Measurements from ENCODE around the gene SYK.

The SYK gene

DNA sequence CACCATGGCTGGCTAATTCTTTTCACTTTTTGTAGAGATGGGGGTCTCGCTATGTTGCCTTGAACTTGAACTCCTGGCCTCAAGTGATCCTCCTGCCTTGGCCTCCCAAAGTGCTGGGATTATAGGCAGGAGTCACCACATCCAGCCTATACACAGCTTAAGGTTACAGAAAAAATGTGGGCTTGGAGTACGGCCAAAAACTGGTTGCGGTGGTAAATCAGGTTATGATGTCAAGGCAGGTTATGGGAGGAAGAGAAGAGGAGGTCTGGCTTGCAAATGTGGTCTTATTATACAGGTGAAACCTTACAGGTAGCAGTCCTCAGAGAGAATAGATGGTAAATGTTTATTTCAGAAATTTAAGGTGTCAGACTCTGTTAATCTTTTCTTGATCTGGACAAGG is 30.7 kb upstream of the SYK start:
- TF ChIP-seq, protein P1, sequence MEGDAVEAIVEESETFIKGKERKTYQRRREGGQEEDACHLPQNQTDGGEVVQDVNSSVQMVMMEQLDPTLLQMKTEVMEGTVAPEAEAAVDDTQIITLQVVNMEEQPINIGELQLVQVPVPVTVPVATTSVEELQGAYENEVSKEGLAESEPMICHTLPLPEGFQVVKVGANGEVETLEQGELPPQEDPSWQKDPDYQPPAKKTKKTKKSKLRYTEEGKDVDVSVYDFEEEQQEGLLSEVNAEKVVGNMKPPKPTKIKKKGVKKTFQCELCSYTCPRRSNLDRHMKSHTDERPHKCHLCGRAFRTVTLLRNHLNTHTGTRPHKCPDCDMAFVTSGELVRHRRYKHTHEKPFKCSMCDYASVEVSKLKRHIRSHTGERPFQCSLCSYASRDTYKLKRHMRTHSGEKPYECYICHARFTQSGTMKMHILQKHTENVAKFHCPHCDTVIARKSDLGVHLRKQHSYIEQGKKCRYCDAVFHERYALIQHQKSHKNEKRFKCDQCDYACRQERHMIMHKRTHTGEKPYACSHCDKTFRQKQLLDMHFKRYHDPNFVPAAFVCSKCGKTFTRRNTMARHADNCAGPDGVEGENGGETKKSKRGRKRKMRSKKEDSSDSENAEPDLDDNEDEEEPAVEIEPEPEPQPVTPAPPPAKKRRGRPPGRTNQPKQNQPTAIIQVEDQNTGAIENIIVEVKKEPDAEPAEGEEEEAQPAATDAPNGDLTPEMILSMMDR (IDR thresholded peaks at IDR 0.05; ENCODE audit: low read depth, low read length), result no peak
- DNase-seq (ENCODE audit: low read depth, low spot score), result no peak
- in situ Hi-C loops (cut with HindIII; ENCODE audit: low sequenced_read_pairs), result no loop called here
- no peak overlapping the region for H3K4me3 ChIP-seq (ENCODE audit: low read depth, low read length)

GRCh38 chr9:90772386-90772785 is 29.2 kb upstream of the SYK start:
- TF ChIP-seq, protein P1 (IDR thresholded peaks at IDR 0.05; ENCODE audit: low read depth, low read length), result no peak
- in situ Hi-C loops (cut with HindIII; ENCODE audit: low sequenced_read_pairs), result no loop called here
- H3K4me3 ChIP-seq (ENCODE audit: low read depth, low read length), result no peak overlapping the region
- no peak for DNase-seq (ENCODE audit: low read depth, low spot score)

- DNase-seq (ENCODE audit: low read depth, low spot score), result no peak
- no peak overlapping the region for H3K4me3 ChIP-seq (ENCODE audit: low read depth, low read length)
- in situ Hi-C loops (cut with HindIII; ENCODE audit: low sequenced_read_pairs), result no loop called here
- TF ChIP-seq, protein P1 (IDR thresholded peaks at IDR 0.05; ENCODE audit: low read depth, low read length), result peak; percentile 21
Observed at GRCh38 chr9:90773617-90774016, 28.0 kb upstream of the SYK start.

DNA sequence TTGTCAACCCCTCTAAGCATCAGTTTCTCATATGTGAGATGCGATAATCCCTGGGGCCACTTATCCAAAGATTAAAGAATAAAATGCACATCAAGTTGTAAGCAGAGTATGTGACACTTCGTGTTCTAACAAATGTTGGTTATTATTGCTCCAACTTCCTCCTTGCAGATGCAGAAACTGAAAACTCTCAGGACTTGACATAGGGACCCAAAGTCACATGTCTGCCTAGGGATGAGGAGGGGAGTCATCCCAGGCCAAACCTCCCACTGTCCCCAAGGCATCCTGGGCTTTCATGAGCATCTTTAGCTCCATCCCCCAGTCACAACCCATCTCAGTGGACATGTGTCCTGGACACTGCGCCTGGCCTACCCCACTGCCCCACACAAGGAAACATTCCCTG is 27.5 kb upstream of the SYK start:
- DNase-seq (ENCODE audit: low read depth, low spot score), result no peak
- TF ChIP-seq, protein P1 (IDR thresholded peaks at IDR 0.05; ENCODE audit: low read depth, low read length), result no peak
- H3K4me3 ChIP-seq (ENCODE audit: low read depth, low read length), result no peak overlapping the region
- in situ Hi-C loops (cut with HindIII; ENCODE audit: low sequenced_read_pairs), result no loop called here

GRCh38 chr9:90774682-90775081 is 26.9 kb upstream of the SYK start:
- no peak for DNase-seq (ENCODE audit: low read depth, low spot score)
- in situ Hi-C loops (cut with HindIII; ENCODE audit: low sequenced_read_pairs), result no loop called here
- TF ChIP-seq, protein P1 (IDR thresholded peaks at IDR 0.05; ENCODE audit: low read depth, low read length), result no peak
- H3K4me3 ChIP-seq (ENCODE audit: low read depth, low read length), result no peak overlapping the region

GRCh38 chr9:90775657-90776056 is 26.0 kb upstream of the SYK start:
- H3K4me3 ChIP-seq (ENCODE audit: low read depth, low read length), result no peak overlapping the region
- in situ Hi-C loops (cut with HindIII; ENCODE audit: low sequenced_read_pairs), result no loop called here
- no peak for DNase-seq (ENCODE audit: low read depth, low spot score)
- TF ChIP-seq, protein P1 (IDR thresholded peaks at IDR 0.05; ENCODE audit: low read depth, low read length), result no peak

DNA sequence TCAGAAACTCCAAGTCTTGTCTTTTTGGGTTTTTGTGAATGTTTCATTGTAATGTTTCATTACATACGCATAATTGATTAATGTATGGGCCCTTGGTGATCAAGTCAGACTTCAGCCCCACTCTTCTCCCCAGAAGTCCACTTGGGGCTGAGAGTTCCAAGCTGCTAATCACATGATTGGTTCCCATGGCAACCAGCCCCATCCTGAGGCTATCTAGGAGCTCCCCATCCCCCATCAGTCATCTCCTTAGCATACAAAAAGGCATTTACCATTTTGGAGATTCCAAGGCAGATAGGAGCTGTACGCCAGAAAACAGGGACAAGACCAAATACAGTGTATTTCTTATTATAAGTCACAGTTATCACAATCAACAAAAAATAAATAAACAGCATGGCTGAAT is 22.9 kb upstream of the SYK start:
- no peak for DNase-seq (ENCODE audit: low read depth, low spot score)
- TF ChIP-seq, protein P1 (IDR thresholded peaks at IDR 0.05; ENCODE audit: low read depth, low read length), result no peak
- in situ Hi-C loops (cut with HindIII; ENCODE audit: low sequenced_read_pairs), result no loop called here
- no peak overlapping the region for H3K4me3 ChIP-seq (ENCODE audit: low read depth, low read length)
